ENCODE data around the gene SLC10A3. TPM values are rescaled to one million over a fixed set of nuclear protein-coding genes. Genes with fewer than 3 reads are reported as not detected.

Gene SLC10A3
- total and polyA plus RNA-seq, 11 donors, result 8.3 to 50.6 (median 15.5) TPM

GRCh38 chrX:154466036-154466435, 24.4 kb downstream of the SLC10A3 start:
- Histone ChIP-seq H3K4me1 (no peaks in the 10 kb centered on the region), H3K27ac (no peak overlapping the region), H3K9me3 (no peaks in the 10 kb centered on the region), H3K4me3 (no peak overlapping the region), H3K27me3 (no peaks in the 10 kb centered on the region), H3K36me3 (peaks cover 0 to 59% (median 4%) of the 10 kb centered on the region in 9 donors)
- no peak for DNase-seq
- intact Hi-C loops (cut with DNase I), result no loop called here
- WGBS, 4 donors, result 92 to 93% (median 93%) methylated on average over 27 to 32 of the region's 32 CpGs
- TF ChIP-seq POLR2A (IDR thresholded peaks at IDR 0.05) (no peak), CTCF (IDR thresholded peaks at IDR 0.05) (no peak)
- no peak for ATAC-seq

DNA sequence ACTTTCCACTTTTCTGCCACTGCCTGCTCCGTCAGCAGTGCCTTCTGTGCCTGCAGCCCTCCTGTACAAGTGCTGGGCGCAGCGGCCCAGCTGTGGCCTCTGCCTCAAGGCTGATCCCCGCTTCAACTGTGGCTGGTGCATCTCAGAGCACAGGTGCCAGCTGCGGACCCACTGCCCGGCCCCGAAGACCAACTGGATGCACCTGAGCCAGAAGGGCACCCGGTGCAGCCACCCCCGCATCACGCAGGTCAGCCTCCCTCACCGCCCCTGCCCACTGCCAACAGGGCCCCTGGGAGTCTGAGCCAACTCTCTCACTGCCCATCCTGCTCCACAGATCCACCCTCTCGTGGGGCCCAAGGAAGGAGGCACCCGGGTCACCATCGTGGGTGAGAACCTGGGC, 24.8 kb downstream of the SLC10A3 start:
- Histone ChIP-seq H3K36me3 (peaks cover 0 to 55% (median 4%) of the 10 kb centered on the region in 9 donors), H3K27me3 (no peaks in the 10 kb centered on the region), H3K4me1 (no peaks in the 10 kb centered on the region), H3K9me3 (no peaks in the 10 kb centered on the region), H3K4me3 (no peak overlapping the region), H3K27ac (no peak overlapping the region)
- DNase-seq, result peak in 1 of 5 donors; percentile 26
- intact Hi-C loops (cut with DNase I), result no loop called here
- no peak for ATAC-seq
- WGBS, 4 donors, result 79 to 95% (median 89%) methylated on average over 10 to 14 of the region's 14 CpGs
- TF ChIP-seq CTCF (IDR thresholded peaks at IDR 0.05), result no peak
- no peak for TF ChIP-seq POLR2A (IDR thresholded peaks at IDR 0.05)

DNA sequence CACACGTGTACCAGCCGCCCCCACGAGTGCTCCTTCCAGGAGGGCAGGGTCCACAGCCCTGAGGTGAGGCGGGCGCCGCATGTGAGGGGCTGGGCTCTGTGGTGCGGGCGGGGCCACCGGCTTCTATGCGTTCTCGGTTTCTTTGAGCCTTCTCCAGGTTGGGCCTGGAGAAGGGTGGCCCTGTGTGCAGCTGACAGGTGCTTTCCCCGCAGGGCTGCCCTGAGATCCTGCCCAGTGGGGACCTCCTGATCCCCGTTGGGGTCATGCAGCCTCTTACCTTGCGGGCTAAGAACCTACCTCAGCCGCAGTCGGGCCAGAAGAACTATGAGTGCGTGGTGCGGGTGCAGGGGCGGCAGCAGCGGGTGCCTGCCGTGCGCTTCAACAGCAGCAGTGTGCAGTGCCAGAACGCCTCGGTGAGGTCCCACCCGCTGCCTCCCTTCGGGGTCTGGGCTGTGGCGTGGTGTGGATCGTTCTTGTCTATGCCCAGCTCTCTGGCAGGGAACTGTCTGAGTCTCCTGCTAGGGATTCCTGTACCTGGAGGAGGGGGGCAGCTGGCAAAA, 25.5 kb downstream of the SLC10A3 start:
- H3K27ac ChIP-seq, result no peak overlapping the region
- peaks cover 0 to 48% (median 4%) of the 10 kb centered on the region in 9 donors for H3K36me3 ChIP-seq
- no peak for TF ChIP-seq POLR2A (IDR thresholded peaks at IDR 0.05)
- no peak for TF ChIP-seq CTCF (IDR thresholded peaks at IDR 0.05)
- DNase-seq (peak in 1 of 5 donors; percentile 30), ATAC-seq (no peak)
- no peaks in the 10 kb centered on the region for H3K27me3 ChIP-seq
- peaks cover 0 to 2% (median 0%) of the 10 kb centered on the region in 12 donors for H3K4me1 ChIP-seq
- intact Hi-C loops (cut with DNase I), result no loop called here
- WGBS, 4 donors, result 90 to 95% (median 94%) methylated on average over 27 to 28 of the region's 28 CpGs
- H3K4me3 ChIP-seq, result no peak overlapping the region
- no peaks in the 10 kb centered on the region for H3K9me3 ChIP-seq

DNA sequence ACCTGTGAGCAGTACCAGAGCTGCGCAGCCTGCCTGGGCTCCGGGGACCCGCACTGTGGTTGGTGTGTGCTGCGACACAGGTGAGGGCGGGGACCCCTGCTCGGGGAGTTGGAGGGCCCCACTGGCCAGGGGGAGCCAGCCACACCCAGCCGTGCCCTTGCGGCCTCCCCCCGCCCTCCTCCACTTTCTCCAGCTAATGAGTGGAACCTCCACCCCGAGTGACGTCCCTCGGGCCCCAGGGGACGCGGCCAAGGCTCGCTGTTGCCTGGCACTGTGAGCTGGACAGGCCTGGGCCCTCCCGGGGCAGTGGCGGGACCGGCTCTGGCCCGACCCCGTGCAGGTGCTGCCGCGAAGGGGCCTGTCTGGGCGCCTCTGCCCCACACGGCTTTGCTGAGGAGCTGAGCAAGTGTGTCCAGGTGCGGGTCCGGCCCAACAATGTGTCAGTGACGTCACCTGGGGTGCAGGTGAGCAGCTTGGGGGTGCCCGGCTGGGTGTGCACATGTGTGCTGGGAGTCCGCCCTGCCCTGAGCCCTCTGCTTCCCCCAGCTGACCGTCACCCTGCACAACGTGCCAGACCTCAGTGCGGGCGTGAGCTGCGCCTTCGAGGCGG, 26.7 kb downstream of the SLC10A3 start:
- peak in 1 of 5 donors; percentile 48 for DNase-seq

More for the DNA sequence above, 26.7 kb downstream of the SLC10A3 start:
- intact Hi-C loops (cut with DNase I), result no loop called here
- no peak for ATAC-seq
- Histone ChIP-seq H3K36me3 (peaks cover 0 to 39% (median 4%) of the 10 kb centered on the region in 9 donors), H3K27ac (no peak overlapping the region), H3K4me1 (peaks cover 0 to 10% (median 0%) of the 10 kb centered on the region in 12 donors), H3K27me3 (no peaks in the 10 kb centered on the region), H3K9me3 (no peaks in the 10 kb centered on the region), H3K4me3 (no peak overlapping the region)
- TF ChIP-seq POLR2A (IDR thresholded peaks at IDR 0.05), result no peak
- no peak for TF ChIP-seq CTCF (IDR thresholded peaks at IDR 0.05)
- WGBS, 4 donors, result 86 to 95% (median 91%) methylated on average over 19 to 36 of the region's 36 CpGs

Measured in heart left ventricle (tissue), 16 donors.